Neuron (in vitro differentiated cells): ENCODE data around the gene KCTD20.

Source experiments
- H2AFZ ChIP-seq: one replicate; pipeline ENCODE4 v1.6.1; 2013; ENCODE audit warnings: low read depth, mild to moderate bottlenecking, inconsistent platforms, low read length, moderate library complexity
- H3K27me3 ChIP-seq: one replicate; pipeline ENCODE4 v1.6.1; 2013; ENCODE audit warnings: low read length; ENCODE audit not compliant: insufficient read depth
- H3K36me3 ChIP-seq: one replicate; pipeline ENCODE4 v1.6.1; 2013; ENCODE audit warnings: low read length; ENCODE audit not compliant: insufficient read depth
- H3K4me1 ChIP-seq: one replicate; pipeline ENCODE4 v1.6.1; 2013; ENCODE audit warnings: low read length; ENCODE audit not compliant: insufficient read depth
- H3K4me3 ChIP-seq: 2 replicates; pipeline ENCODE4 v1.5.1; 2013; ENCODE audit warnings: mild to moderate bottlenecking, low read length, moderate library complexity
- H3K9me3 ChIP-seq: one replicate; pipeline ENCODE4 v1.6.1; 2013; ENCODE audit warnings: low read length

KCTD20 gene

DNA sequence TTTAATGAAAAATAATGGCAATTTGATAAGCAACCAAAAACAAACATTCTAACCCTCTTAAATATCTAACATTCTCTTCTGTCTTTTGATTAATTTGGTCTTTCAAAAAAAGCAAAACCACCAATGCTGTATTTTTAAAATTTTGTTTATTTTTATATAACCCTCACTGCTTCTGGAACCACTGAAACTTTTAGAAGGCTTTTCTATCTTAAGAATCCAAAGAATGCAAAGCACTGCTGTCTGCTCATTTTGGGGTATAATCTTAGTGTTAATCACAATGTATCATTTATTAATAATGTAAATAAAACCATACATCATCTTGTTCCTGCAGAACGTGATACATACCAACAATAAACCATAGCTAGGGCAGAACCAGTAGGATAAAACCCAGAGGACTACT, 90.5 kb downstream of the KCTD20 start:
- Histone ChIP-seq H2AFZ (no peak overlapping the region), H3K36me3 (peaks cover 35% of the 10 kb centered on the region), H3K4me3 (no peak overlapping the region), H3K9me3 (peaks cover 6% of the 10 kb centered on the region), H3K27me3 (no peaks in the 10 kb centered on the region), H3K4me1 (no peaks in the 10 kb centered on the region)

DNA sequence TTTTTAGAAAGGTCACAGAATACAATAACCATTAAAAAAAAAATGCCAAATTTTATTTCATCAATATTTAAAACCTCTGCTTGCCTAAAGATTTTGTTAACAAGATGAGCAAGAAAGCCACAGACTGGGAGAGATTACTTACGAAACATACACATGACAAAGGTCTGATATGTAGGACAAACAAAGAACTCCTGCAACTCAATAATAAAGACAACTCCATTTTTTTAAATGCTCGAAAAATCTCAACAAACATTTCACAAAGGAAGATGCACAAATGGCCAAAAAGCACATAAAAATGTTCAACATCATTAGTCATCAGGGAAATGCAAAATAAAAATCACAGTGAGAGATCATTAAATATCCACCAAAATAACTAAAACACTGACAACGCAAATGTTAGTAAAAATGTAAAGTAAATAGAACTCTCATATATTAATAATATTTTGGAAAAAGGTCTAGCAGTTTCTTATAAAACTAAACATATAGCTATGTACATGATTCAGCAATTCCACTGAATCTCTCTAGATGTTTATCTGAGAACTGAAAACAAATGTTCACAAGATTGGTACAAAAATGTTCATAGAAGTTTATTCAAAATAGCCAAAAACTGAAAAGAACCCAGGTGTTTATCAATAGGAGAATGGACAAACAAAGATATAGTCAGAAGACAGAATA, 94.2 kb downstream of the KCTD20 start:
- H3K4me3 ChIP-seq = no peak overlapping the region
- H3K9me3 ChIP-seq = peaks cover 4% of the 10 kb centered on the region
- H2AFZ ChIP-seq = no peak overlapping the region
- H3K36me3 ChIP-seq = peaks cover 45% of the 10 kb centered on the region
- H3K4me1 ChIP-seq = no peaks in the 10 kb centered on the region
- H3K27me3 ChIP-seq = no peaks in the 10 kb centered on the region

DNA sequence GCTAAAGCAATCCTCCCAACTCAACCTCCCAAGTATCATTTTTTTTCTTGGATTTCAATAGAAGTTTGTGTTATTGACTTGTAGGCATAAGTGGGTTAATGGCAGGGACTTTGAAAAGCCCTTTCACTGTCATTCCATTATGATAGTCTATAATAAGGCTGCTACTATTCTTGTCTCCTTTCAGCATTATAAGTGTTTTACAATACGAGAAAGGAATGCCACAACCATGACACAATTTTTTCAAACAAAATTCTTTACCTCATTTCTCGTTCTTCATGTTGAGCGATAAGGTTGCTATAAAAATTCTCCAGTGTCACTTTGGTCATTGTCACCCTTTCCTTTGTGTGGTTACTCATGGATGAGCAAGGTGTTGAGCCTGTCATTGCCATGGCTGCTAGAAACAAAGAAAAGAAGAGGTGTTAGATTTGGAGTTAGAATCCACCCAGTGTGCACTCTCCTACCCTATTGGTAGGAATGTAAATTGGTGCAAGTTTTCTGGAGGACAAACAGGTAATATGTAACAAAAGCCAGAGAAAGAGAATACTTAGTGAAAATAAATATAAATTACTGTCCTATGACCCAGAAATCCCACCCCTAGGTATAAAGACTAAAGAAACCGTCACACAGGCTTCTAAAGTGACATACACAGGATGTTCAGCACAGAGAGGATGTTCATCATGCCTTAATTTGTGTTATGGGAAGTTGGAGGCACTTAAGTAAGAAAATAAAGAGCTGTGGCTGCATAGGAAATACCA, 97.2 kb downstream of the KCTD20 start:
- Histone ChIP-seq H2AFZ (no peak overlapping the region), H3K36me3 (peaks cover 47% of the 10 kb centered on the region), H3K4me1 (peaks cover 5% of the 10 kb centered on the region), H3K4me3 (no peak overlapping the region), H3K27me3 (no peaks in the 10 kb centered on the region), H3K9me3 (no peaks in the 10 kb centered on the region)
